HG03558 (cell line): Measurements from ENCODE around the gene RFX5.

Experiments
- ATAC-seq: cut with Tn5 transposase; IDR thresholded peaks from one replicate; pipeline ENCODE4 v1.9.1; 2021; ENCODE audit warnings: moderate number of reproducible peaks; ENCODE audit not compliant: unreplicated experiment; ENCODE audit errors: extremely low read depth

The RFX5 gene

DNA sequence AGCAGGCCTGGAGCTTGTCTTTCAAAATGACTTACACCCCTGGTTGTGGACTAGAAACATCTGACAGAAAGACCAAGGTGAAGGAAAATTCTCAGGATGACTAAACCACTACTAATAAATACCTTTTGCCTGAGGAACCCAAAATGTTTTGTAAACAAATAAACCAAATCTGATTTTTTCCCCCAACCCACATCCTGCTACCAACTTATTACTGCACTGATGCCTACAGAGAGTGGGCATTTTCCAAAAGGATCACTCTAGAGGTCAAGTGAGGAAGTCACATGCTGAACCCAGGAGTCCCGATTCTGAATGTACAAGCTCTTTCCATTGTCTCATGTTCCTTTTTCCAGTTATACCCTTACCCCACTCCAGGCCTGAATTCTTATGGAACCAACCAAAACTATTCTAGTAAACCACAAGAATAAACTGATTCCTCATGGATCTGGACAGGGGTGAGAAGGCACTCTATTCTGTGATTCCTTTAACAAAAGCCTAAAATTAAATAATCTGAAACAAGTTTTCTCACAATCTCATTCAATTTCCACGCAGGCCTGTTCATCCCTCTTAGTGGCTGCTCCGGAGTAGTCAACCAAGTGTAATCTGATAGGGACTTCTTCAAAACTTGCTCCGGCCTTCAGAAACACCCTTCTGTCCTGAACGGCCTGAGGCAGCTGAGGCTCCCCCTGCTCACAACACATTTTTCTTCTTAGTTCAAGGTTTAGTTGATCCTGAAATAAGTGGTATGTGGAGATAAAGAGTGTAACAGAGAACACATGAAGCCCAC, 21.2 kb downstream of the RFX5 start:
- ATAC-seq = no peak

DNA sequence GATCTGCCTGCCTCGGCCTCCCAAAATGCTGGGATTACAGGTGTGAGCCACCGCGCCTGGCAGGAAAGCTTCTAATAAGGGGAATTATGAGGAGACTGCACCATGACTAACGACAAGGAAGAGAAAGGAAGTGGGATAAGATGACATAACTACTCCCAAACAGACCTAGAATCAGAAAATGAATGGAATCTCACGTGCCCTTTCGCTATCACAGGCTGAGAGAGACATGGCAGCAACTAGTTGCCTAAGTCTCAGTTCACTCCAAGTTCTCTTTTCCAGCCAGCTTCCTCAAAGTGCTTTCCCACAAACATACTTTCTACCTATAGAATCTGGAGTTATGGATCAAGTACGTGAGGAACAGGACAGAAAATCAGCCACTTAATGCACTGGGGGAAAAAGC, 21.8 kb downstream of the RFX5 start:
- ATAC-seq = no peak

DNA sequence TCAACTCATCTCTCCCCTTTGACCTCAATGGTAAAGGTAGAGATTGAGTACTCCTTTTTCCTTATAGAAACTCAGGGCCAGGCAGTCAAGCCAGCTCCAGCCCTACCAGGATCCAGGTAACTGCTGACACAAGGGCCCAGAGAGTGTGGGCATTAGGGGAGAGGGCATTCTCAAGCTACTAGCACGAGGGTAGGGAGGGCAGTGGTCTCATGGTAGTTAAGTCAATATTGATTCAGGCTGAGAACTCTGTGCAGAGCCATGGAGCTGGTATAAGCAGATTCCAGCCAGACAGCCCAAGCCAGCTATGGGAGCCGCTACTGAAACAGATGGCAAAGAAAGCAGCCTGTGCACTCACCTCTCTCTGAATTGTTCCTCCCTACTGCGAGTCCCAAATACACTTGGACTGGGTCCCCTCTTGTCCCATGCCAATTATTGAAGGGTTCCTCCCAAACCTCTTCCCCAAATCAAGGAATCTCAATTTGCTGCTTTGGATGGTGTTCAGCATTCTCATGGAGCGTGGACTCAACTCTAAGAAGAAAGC, 22.6 kb downstream of the RFX5 start:
- ATAC-seq = no peak

DNA sequence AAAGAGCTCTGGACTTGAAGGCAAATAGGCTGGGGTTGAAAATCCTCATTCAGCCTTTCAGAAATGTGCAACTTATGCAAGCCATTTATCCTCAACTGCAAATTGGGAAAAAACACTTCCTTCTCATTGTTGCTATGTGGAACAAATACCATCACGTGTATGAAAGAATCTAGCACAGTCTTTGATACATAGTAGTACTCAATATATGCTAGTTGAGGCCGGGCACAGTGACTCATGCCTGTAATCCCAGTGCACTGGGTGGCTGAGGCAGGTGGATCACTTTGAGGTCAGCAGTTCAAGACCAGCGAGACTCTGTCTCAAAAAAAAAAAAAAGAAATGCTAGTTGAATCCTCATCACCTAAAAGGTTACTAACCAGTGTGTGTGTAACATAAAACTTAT, 28.1 kb downstream of the RFX5 start:
- no peak for ATAC-seq

DNA sequence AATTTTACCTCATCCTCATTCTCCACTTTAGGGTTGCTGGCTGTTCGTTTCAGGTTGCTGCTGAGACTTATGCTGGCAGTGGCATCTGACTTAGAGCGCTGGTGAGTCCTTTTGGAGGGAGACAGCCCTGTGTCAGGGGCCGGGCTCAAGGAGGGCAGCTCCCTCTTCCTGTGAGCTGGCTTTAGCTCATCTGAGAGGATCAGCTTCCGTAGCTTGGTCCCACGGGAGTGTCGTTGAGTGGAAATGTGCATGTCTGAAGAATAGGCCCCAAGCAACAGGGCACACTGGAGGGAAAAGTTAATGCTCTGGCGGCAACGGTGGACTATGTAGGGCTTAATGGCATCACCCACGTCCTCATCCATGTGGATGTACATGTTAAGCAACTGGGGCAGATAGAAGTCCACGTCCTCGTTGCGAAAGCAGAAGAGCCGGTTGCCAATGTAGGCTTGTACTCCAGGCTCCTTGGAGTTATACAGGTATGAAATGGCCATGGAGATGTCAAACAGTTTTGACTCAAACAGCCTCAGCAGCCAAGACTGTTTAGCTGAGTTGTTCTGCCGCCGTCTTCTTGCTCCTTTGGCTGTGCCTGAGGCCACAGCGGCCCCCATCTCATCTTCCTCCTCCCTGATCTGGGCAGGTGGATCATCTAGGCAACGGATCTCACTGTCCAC, 31.4 kb downstream of the RFX5 start:
- no peak for ATAC-seq

DNA sequence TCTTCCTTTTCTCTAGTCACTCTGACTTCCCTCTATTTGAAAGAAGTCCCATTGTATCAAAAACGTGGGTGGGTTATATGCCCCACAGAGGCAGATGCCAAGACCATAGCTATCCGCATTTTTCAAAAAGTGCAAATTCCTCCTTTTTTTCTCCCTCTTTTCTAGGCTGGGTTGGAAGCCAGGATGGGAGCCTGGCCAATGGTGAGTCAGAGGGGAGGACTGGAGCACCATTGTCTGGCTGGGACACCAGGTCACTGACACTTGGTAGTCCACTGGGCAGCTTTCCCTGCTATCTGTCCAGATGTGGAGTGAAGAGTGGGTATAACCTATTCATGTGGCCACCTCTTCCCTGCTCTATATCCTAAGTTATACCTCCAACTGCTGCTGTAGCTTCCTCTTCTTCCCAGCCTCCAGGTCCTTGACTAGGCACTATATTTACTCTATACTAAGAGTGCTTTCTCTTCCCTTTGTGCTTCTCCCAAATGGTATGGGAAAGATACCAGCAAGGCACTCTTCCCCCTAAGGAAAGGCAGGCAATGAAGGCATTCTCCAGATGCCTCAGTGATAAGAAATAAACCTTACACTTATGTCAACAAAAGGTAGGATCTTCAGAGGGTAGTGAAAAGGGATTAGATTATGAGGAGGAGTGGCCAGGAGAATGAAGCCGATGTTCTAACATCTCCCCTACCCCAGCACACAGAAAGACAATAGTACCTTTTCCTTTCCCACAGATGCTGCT, 32.7 kb downstream of the RFX5 start:
- no peak for ATAC-seq

DNA sequence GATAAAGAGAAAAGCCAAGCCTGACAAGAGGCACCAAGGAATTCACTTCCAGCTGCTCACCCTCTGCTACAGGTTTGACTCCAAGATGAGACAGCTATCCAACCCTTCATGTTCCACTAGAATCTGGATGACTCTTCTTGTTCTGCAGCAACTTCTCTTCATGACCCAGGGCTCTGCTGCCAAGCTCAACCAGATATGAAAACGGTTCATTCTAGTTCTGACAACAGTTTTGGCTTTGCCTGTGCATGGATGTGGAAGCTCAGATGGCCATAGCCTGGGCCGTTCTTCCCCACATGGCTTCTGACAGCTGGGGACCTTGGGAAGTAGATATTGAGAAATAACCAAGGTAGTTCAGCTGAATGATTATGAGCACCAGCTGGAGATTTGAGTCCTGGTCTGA, 33.6 kb downstream of the RFX5 start:
- no peak for ATAC-seq

DNA sequence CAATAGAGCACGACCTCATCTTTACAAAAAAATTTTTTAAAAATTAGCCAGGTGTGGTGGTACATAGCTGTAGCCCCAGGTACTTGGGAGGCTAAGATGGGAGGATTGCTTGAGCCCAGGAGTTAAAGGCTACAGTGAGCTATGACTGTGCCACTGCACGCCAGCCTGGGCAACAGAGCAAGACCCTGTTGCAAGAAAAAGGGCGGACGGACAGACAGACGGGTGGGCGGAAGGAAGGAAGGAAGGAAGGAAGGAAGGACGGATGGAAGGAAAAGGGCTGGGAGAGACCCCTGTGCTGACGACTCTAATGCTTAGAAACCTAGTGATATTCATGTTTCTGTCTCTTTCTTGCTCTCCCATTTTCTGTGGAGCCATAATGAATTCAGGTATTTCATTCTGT, 34.2 kb downstream of the RFX5 start:
- ATAC-seq = no peak

DNA sequence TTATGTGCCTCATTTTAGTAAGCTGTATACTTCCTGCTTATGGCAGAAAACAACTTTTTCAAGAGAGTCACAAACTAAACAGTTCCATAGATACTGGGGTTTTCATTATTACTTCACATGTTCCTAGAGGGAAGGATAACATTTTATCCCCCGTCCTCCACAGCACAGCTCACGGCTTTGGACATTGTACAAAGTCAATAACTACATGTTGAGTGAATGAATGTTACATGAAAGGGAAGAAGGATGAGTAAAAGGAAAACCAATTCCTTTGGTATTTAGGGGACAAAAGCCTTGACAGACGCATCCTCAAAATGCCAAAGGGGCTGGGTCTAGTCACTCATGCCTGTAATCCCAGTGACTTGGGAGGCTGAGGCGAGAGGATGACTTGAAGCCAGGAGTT, 34.6 kb downstream of the RFX5 start:
- no peak for ATAC-seq

DNA sequence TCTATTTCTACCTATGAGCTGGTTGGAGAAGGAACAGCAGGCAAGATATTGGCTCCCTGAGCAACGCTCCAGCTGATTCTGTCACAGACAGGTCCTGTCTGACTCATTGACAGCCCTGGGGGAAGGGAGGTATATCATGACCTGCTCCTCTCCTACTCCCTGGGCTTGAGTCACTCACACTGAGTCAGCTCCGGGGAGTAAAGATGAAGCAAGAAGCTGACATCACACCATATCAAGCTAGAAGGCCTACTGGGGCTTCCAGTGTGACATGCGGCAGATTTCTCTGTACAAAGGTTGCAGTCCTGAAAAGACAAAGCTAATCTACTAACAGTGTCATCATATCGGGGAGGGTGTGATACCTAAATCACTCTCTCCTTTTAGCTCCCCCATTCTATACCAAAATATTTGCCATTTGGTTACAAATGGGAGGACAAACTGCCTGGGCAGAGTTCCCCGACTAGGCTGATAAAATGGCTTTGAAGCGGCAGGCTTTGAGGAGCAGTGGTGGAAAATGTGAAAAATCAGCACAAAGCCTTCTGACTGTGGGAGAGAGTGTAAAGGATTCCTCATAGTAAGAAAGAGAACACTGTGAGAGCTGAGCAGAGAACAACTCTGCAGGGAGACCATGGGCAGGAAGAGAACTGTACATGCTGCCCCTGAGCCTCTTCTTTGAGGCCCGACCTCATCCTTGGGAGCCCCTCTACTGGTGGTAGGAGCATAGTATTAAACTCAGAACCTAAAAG, 35.3 kb downstream of the RFX5 start:
- ATAC-seq = no peak

DNA sequence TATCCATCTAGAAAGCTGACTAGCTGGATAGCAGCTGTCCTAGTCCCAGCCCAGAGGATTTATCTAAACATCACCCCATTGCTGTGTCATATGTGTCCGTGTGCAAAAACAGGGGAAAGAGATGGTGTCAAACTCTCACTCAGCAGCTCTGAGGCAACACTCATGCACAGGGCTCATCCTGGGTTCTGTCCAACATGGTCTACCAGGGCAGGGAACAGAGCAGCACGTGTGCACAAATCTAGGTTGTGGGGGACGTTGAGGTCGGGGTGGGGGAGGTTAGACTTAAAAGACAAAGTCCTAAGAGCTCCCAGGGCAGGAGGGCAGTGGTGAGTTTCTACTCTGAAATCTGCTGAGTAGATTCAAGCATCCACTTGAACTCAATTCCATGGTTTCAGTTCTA, 36.0 kb downstream of the RFX5 start:
- ATAC-seq = no peak

DNA sequence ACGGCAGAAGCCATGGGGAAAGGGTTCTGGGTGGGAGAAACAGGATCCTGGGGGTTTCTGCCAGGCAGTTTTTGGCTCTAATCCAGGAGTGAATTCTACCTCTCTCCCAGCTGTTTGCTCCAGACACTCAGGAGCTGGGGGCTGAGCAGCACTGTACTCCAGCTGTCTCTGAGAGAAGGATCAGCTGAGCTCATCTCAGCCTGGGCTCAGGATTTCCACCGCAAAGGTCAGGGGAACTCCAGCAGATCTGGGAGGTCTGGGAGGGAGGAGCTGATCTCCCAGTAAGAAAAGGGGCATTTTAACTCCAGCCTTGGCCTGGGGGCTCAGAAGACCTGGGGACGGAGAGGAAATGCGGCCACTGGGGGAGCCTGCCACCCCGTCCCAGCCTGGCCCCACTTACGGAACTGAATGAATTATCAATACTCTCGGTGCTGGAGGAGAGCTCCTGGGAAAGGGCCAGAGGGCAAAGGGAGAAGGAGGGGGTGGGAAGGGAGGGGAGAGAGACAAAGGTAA, 37.2 kb downstream of the RFX5 start:
- ATAC-seq = no peak

DNA sequence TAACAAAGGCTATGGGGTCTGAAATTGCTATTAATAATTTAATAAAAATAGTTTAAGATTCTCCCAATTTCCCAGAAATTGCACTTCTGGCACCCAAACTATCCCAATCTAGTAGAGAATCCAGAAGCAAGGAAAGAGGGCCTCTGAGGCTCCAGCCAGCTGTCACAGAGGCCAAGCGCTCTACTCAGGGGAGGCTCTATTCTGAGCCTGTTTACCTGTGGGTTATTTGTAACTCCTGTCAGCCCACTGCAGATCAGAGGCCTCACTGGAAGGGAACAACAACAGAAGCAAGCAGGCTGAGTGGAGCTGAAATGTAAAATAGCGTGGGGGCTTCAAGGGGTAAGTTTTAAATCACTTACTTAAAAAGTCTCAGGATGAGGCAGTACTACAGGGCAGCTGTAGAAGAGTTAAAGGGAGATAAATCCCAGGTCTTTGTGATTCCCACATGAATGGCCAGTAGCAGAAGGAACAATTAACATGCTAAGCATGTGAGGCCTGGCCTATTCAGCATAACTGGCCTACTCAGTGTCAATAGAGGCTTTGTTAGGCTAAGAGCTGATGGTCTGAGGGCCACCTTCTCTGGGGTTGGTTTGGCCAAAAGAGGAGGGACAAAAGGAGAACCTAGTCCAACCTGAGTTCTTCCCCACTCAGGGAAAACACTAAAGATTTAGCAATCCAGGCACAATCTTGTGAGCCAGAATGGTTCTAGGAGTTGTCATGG, 52.1 kb downstream of the RFX5 start:
- ATAC-seq = no peak

DNA sequence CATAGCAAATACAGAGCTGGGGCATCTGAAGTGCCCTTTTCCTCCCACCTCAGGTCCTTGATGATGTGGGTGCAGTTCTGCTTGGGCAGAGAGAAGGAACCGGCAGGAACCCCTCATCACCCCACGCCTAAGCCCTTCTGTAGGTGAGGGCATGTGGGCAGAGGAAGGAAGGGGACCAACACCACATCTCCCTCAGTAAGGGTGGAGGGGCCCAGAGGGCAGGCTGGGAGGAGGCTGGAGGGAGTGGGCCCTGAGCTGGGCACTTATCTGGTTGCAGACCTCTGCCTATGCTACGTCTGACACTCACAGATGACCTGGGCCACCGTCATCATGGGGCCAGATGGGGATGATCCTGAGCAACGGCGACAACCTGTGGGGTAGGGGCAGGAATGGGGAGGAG, 54.0 kb downstream of the RFX5 start:
- no peak for ATAC-seq

DNA sequence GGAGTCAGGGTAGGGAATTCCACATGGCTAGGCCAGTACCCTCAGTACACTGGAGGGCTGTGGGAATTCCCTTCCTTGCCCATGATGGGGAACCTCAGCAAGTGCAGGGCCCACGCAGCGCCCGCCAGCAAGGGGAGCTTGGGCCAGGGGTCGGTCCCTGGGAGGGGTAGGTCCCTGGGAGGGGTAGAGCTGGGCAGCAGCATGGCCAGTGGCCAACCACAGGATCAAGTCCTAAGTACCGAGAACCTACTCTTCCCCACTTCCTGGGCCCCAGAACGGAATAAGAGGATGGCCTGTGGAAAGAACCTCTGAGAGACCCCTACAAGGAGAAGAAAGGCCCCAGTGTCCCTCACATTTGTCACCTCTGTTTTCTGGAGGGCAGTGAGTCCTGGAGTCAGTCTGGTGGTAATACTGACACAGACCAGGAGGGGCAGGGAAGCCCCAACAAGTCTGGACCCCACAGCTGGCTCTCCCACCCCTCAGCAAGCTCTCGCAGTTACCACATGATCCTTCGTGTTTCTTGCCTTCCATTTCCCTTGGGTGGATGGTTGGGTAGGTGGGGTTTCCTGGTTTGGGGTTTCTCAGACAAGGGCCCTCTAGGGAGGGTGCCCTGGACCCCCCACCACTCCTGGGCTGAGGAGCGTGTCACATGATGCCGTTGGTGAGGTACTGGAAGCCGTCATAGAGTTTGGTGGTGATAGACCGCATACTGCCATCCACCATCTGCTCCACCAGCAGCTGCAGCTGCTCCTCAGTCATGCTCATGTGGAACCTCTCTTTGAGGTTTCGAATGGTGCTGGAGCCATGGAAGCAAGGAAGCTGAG, 54.6 kb downstream of the RFX5 start:
- ATAC-seq = no peak

DNA sequence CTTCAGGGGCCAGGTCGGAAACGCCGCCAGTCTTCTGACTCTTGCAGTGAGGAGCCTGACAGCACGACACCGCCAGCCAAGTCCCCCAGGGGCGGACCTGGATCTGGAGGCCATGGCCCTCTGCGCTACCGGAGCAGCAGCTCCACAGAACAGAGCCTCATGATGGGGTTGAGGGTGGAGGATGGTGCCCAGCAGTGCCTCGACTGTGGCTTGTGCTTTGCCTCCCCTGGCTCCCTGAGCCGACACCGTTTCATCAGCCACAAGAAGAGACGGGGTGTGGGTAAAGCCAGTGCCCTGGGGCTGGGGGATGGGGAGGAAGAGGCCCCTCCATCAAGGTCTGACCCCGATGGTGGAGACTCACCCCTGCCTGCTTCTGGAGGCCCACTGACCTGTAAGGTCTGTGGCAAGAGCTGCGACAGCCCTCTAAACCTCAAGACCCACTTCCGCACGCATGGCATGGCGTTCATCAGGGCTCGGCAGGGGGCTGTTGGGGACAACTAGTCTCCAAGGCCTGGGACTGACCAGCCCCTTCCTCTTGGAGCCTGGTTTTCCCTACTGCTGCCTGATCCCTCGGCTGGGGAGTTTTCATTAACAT, 56.2 kb downstream of the RFX5 start:
- ATAC-seq = no peak
